Limb (tissue), 2 donors: Measurements from ENCODE around the gene ADAMTS7.
"Not testable (repeated sequence)": the region's sequence is repeated elsewhere in the genome, so short reads cannot be mapped to it uniquely, and the experiment has no call there.

Experiments
- DNase-seq, 2 donors: peaks; one replicate each; pipeline ENCODE4 v3.0.0-alpha.2; 2016; ENCODE audit errors: extremely low spot score in 2 of 2

Gene ADAMTS7

DNA sequence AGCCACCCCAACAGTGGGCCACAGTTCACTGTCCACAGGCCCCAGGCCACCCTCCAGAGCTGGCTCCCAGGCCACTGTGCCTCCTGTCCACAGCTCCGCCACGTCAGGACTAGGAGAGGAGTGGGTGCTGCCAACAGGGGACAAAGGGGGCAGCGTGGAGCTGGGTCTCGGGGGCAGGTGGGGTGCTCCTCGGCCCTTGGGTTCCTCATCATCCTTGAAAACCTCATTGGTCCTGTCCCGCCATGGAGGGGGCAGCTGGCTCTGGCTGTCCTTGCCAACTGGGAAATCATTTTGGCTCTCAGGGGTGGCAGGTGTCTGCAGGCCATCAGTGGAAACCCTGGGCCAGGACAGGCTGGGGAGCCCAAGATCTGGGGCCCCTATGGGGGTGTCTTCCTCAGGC lies 45.2 kb downstream of the ADAMTS7 start:
- DNase-seq, result no peak

DNA sequence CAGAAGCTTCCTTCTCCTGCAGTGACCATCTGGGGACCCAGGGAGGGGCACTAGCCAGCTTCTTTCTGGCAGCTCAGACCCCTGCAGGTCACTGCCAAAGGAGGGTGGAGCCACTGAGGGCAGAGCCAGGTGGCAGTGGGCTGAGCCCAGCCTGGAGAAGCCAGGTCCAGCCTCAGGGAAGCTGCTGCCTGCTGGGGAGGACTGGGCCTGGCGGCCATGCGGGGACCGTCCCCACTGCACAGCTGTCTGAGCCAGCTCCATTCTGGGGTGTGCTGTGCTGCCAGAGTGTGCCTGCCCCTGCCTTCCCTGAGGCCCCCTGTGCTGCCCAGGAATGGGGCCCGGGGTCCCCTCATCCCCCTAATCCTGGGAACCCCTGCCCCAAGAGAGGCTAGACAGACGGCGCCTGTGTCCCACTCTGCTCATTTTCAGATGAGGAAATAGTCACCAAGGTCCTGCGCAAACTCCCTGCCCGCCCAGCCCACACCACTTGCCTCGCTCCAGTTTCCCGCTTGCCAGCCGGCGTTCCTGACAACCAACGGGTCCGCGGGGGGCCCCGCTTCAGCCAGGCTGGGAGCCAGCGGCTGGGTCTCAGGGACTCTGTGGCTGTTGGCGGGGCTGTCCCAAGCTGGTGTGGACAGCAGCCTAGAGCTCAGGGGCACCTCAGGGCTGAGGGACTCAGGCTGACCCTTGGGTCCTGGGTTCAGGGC lies 46.0 kb downstream of the ADAMTS7 start:
- peak in 1 of 2 donors; percentile 28 for DNase-seq

DNA sequence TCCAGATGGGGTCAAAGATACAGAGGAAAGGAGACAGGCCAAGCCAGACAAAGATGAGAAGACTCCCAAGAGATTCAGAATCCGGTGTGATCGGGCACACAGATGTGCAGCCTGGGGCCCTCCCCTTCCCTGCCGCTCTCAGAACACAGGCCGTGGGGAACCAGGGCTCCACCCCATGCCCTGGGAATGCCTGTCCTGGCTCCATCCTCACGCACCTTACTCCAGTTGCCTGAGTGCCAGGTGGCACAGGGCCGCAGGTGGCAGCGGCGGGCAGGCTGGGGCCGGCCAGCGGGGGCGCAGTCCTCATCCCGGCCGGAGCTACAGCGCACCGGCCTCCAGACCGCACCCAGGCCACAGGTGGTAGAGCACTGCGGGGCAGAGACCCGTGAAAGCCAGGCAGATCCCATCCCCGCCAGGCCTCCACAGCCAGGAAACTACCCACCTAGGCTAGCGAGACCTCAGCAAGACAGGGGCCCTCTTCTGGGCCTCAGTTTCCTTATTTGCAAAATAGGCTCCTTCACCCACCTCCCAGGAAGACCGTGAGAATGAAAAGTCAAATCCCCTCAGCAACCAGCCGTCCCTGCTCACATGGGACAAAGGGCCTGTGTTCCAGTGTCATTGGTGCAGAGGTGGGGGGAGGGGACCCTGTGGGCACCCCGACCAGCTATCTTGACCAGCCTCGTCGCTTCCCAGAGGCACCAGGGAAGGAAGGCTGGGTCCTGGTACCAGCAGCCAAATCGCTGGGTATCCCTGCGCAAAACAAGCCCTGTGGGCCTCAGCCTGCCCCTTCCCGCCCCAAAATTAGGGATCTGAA lies 46.7 kb downstream of the ADAMTS7 start:
- peak in 1 of 2 donors; percentile 24 for DNase-seq

DNA sequence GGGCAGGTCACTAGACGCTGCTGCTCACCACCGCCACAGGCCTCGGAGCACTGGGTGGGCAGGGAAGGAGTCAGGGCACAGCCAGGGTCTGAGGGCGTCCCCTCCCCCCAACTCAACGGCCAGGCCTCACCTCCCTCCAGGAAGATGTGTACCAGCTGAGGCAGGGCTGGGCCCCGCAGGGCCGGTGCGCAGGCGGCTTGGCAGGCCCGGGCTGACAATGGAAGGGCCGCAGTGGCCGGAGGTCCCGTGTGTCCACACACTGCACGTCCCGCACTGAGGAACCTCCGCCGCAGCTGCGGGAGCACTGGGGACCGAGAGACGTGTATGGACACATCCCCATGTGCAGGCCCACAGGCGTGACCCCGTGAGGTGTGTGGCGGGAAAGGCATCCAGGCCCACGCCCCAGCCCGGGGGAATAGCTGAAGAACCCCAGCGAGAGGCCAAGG lies 47.4 kb downstream of the ADAMTS7 start:
- peak in 1 of 2 donors; percentile 34 for DNase-seq

DNA sequence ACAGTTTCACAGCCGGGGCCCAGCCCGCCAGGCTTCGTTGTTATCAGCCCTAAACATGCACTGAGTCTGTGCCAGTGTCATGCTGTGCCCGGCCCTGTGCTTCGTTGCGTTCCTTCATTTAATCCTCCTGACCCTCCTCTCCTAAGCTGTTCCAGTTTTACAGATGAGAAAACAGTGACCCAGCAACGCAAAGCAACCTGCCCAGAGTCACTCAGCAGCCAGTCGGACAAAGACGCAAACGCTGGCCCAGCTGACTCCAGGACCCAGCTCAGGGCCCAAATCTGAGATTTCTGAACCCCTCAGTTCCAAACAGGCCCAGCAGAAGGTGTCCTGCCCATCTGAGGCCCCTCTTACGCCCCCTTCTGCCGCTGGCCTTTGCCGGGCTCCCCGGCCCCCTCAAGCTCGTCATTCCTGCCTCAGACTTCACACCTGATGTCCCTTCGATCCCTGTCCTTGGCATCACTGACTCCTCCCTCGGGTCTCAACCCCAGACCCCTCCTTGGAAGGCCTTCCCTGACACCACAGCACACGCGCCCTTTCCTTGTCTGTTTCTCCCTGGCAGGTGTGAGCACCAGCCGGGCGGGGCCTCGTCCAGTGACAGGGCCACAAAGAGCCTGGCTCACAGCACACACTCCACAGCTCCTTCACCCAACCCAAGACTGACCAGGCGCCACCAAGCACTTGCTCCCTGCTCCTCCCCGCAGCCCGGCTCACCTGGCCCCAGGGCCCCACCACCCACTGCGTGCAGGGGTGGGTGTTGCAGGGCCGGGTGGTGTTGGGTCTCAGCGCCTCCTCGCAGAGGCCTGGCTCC lies 48.1 kb downstream of the ADAMTS7 start:
- no peak for DNase-seq

DNA sequence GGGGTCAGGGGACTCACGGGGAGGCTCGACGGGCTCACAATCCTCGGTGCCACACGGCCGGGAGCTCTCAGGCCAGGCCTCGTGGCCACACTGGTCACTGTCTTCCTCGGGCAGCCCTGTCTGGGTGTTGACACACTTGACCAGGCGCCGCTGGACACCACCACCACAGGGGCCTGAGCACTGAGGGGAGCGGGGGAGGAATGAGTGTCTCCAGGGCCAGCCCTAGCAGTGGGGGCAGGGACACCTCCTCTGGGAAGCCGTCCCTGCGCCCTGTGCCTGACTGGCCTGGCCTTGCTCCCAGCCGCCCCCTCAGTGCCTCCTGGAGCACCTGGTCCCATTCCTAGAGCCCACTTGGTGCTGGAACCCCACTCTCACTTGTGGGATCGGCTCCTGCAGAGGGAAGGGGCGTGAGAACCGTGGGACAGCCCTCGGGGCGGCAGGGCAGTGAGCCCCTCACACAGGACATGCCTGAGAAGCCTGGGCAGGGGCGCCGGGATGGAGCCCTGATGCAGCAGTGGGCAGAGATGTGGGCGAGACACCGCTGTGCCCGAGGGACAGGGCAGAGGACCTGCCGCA lies 48.8 kb downstream of the ADAMTS7 start:
- peak in 1 of 2 donors; percentile 27 for DNase-seq

DNA sequence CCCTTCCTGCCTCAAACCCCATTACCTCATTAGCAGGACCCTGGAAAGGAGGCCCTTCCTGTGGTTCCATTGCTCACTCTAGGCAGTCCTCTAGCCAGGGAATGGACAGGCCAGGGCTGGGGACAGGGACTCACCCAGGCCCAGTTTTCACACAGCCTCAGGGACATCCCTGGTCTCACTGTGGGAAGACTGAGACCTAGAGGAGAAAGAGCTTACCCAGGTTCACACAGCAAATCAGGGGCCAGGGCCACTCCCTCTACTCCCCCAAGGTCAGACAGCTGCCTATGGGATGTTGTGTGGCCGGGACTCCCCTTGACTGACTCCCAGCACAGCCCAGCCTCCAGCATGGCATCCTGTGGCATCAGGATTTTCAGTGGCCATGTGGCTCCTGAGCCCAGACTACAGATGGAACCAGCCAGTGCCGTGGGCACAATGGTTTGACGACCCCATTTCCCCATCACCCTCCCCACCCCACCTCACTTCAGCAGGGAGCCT lies 49.3 kb downstream of the ADAMTS7 start:
- DNase-seq, result no peak

DNA sequence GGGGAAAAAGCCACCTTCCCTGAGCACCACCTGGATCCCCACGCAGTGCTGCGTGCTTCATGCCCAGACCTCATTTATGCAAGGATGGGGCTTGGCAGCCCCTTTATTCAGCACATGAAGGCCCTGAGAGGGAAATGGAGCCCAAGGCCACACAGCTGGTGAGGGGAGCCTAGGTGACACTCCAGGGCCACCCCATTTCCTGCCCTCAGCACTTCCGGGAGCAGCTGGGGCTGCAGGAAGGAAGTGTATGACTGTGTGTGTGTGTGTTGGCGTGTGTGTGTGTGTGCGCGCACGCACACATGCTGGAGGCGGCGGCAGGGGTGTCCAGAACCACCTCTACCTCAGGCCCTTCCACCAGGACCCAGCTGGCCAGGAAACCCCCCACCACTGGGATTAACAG lies 49.8 kb downstream of the ADAMTS7 start:
- peak in 1 of 2 donors; percentile 34 for DNase-seq

DNA sequence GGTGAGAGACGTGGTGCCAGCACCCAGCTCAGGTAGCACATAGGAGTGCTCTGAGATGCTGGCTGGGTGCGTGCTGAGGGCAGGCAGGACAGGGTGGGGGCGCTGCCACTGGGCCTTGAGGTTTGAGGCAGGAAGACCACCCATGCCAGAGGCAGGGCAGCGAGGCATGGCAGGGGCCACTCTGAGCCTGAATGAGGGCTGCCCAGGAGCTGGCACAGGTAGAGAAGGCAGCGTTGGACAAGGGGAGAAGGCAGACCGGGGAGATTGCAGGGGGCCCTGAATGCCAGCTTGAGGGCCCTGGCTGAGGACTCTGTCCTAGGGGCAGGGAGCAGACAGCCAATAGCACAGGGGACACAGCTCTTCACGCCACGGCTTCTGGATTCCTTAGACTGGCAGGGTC lies 50.2 kb downstream of the ADAMTS7 start:
- peak in 1 of 2 donors; percentile 24 for DNase-seq

DNA sequence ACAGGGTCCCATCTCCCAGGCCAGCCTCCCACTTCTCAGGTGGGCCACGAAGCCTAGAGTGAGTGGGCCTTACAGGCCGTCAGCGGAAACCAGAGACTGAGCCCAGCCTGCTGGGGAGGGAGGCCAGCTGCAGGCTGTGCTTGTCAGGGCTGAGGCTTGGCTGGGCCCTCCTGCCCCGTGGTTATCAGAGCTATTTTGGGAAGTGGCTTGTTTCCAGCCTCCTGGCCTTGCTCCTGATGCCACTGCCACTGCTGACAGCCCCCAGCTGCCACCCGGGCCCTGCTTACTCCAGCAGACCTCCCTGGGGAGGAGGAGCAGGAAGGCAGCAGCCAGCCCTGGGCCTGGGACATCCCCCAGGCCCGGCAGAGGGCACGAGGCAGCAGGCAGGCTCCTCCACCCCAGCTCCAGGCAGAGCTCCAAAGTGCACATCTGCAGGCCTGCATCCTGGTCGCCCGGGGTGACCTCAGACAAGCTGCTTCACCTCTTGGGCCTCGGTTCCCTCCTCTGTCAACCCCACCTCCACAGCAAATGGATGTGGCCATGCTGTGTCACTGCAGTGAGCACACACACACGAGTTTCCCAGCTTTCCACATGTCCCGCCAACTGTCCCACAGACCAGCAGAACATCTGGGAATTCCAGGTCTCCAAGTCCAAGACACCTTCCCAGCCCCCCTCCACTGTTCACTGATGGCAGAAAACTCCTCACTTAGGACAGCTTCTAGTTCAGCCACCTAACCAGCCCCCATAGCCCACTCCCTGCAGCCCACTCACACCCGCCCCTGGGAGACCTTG lies 51.0 kb downstream of the ADAMTS7 start:
- DNase-seq, result peak in 1 of 2 donors; percentile 28

DNA sequence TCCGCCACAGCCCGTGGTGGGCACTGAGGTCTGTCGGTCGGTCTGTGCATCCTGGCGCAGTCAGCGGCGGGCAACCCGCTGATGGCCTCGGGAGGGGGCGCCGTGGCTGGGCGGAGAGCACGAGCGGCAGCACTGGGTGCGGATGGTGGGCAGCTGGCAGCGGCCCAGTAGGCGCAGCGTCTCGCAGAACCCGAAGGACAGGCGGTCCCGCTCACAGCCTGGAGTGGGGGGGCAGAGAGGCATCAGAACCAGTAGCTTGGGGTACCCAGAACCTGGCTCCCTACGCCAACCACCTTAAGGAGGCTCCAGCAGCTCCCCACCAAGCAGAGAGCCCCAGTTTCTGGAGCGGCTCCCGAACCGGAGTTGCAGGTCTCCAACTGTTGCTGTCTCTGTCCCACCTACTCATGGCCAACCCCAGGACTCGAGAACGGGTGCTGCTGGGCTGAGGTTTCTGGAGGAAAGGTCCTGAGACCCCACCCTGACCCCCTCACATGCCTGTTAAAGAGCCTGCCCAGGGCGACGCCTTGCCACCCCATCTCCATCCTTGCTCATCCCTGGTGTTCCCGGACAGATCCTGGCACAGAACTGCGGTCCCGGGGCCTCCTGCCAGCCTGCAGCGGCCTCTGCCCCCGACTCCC lies 51.8 kb downstream of the ADAMTS7 start:
- DNase-seq, result not testable (repeated sequence)

DNA sequence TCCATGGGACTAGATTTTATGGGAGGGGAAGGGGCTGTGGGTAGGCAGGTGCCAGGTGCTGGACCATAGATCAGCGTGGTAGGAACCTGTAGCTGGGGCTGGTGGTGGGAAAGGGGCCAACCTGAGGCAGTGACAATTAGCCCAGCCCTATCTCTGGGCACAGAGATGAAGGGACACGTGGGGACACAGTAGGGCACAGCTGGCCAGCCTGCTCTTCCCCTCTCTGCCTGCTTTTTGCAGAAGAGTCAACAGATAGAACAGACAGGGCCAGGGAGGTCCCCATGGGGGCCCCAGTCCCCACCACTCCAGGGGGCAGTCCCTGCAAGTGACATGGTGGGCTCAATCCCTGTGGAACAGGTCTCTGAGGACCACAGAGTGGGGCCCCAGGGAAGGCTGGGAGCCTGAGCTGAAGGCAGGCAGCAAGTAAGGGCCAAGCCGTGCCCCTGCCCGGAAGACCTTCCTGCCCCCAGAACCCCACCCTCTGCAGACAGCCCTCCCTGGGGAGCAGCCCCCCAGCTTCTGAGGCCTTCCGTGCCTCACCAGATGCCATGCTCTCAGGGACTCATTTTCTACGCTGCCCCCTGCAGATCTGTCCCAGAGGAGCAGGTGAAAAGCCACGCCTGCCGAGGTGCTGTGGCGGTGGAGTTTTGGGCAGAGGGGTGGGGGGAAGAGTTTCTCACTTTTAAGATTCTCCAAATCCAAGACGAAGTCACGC lies 52.6 kb downstream of the ADAMTS7 start:
- DNase-seq, result not testable (repeated sequence)

DNA sequence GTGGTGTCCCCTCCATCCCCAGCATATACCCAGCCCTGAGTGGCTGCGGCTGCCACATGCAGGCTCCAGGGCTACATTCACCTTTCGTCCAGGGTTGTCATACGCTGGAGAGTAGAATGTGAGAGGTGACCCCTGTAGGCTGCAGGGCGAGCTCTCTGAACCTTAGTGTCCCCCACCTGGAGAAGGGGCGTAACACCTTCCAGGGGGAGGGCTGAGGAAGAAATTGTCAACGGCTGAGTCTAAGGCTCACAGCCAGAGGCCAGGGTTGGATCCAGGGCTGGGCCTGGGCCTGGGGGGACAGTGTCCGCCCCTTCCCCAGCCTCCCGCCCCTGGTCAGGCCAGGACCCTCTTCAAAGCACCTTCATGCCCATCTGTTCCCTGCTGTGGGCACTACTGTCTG lies 53.2 kb downstream of the ADAMTS7 start:
- DNase-seq, result not testable (repeated sequence)

DNA sequence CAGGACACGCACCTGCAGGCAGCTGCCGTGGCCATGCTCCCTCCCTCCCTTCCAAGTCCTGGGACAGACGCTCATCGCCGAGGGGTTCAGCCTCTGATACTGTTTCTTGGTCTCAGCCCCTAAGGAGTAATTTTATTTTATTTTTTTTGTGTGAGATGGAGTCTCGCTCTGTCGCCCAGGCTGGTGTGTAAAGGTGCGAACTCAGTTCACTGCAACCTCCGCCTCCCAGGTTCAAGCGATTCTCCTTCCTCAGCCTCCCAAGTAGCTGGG lies 53.7 kb downstream of the ADAMTS7 start:
- DNase-seq, result no peak

DNA sequence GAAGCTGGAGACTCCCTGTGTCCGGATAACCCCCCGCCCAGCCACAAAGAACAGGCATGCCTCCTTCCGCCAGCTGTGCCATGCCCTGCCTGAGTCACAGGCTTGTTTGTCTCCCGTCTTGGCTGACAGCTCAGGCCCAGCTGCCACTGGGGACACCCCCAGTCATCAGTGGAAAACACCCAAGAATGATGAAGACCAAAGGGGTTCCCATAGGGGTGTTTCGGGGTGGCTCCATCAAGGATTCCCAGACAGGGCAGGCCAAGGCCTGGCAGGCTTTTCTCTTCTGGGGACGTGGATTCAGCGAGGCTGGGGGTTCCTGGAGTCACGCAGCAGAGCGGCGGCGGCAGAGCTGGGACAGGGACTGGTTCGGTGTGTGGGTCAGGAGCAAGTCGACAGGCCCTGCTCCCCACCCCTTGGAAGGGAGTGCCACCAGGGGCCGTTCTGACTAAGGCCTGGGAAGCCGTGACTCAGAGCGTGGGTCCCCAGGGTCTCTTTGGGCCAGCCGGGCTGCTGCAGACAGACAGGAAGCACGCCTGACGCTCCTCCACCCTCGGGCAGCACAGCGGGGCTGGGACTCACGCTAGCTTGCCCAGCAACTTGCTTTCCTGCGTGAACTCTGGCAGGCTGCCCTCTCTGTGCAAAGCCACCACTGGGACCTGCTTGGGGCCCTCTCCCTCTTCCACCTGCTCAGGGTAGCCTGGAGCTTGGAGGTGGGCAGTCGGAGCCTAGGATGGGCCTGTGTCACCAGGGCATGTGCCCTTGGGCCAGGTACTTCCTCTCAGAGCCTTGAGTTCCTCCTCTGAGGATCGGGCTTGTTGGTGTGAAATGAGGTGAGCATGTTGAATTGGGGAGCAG lies 54.3 kb downstream of the ADAMTS7 start:
- DNase-seq, result not testable (repeated sequence)

DNA sequence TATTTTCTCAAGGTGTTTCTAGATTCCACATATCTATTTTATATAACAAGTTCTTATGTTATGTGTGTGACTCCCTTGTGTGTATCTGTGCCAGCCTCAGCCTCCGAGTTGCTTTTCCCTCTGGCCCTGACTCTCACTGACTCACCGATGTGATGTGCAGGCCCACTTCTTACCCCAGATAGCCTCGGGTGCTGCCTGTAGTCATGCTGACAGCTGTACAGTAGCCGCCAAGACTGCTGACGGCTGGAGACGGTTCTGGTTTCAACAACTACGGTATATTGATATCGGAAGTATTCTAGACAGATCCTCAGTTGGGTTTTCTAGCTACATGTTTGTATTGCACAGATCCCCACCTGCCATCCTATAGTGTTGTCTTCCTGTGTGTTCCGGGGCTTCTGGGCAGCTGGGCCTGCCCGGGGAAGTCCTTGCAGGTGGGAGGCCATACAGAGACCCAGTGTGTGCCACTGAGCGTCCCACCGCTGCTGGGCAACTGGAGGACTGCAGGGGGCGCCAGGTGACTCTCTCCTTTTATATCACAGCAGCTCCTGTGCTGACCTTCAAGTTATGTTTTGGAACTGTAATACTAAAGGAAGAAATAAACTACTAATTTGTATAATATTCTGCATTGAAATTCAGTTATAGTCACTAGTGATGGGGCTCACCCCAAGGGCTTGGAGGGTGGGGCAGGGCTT lies 55.2 kb downstream of the ADAMTS7 start:
- DNase-seq, result not testable (repeated sequence)

DNA sequence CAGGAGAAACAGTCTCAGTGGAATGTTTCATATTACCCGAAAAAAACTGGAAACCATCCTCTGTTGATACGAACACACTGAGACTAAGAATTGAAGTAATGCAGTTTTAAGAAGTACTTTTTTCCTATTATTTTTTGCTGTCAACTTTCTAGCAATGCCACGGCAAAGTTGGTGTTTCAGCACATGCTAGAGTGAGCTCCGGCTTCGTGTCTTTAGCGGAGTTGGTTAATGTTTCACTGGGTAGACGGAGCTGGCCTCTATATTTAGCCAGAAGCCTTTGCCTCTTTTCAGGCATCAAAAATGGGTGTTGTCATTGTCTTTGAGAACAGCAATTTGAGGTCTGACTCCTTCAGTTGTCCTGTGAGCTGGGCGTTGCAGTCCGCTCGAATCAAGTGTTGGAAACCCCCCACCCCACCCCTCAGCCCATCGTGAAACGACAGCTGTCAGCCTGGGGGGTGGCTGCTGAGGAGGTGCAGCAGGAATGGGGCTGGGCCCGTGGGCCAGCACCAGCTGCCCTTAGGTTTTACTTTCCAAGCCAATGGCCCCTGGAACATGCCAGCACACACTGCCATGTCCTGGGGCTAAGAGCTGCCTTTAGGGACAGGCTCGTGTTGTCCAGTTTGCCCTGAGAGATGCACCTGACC lies 56.5 kb downstream of the ADAMTS7 start:
- DNase-seq, result not testable (repeated sequence)
